ENCODE results near the gene JAK1.
"Not testable (repeated sequence)": the region's sequence is repeated elsewhere in the genome, so short reads cannot be mapped to it uniquely, and the experiment has no call there.

JAK1 gene

DNA sequence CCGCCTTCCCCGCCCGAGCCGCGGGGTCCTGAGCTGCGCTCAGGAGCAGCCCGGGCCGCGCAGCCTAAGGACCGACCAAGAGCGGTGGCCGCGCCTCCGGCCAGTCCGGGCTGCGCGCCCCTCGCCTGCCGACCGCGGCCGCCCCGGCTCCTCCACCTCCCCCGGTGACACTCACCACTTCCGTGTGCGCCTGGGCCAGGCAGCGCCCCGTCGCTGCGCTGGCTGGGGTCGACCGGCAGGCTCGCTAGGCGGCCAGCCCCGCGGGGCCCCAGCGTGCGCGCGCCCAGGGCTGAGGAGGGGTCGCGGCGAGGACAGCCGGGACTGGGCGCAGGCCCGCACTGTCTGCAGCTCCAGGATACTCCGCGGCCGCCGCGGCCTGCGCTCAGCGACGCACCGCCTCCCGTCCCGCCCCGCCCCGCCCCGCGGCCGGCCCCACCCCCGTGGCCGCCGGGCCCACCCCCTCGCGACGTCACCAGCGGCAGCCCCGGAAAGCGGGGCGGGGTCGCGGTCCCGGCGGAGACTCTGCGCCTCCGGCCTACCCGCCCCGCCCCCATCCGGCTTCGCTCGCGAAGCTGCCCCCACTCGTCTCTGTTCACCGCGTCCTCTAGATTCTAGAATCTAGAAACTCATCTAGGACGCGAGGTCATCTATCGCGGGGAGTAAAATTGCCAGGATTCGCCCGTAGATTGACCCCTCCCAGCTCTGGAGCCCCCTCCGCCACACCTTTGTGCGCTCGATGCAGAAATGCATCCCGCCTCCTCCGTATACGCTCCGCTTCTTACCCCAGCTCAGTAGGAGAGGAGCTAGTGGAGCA is at the start of gene JAK1:
Gene JAK1 (minus strand): TSS at position 392 of the 814 bp plus-strand sequence. CDS start 80,285 bp downstream, outside the sequence.
- DNase-seq: peak; percentile 93

DNA sequence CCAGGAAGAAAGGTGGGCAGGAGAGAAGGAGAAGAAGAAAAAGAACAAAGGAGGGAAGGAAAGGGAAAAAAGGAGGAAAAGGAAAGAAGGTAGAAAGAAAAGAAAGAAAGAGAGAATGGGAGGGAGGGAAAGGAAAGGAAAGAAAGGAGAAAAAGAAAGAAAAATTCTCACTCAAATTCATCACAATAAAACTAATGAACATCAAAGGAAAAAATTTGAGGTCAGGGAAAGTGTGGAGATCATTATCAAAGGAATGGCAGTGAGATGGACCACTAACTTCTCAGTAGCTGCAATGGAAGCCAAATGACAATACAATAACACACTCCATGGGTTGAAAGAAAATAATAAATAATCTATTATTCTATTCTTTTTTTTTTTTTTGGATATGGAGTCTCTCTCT is 48.0 kb upstream of the JAK1 start:
- no peak for DNase-seq

DNA sequence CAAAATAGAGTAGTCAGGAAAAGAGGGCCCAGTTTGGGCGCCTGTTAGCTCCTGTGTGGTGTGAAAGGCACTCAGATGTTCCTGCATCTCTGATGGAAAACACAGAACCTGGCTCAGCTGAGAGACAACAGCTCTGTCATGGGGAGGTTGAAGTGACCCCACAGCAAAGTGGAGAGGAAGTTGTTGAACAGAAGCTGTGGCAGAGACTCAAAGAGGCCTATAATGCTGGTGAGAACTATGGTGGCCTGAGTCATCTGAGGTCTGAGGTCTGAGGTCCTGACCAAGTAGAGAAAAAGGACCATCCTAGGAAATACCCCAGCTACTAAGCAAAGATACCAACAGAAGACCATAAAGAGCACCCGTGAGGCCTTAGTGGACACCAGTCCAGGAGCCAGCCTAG is 45.6 kb upstream of the JAK1 start:
- DNase-seq: no peak

DNA sequence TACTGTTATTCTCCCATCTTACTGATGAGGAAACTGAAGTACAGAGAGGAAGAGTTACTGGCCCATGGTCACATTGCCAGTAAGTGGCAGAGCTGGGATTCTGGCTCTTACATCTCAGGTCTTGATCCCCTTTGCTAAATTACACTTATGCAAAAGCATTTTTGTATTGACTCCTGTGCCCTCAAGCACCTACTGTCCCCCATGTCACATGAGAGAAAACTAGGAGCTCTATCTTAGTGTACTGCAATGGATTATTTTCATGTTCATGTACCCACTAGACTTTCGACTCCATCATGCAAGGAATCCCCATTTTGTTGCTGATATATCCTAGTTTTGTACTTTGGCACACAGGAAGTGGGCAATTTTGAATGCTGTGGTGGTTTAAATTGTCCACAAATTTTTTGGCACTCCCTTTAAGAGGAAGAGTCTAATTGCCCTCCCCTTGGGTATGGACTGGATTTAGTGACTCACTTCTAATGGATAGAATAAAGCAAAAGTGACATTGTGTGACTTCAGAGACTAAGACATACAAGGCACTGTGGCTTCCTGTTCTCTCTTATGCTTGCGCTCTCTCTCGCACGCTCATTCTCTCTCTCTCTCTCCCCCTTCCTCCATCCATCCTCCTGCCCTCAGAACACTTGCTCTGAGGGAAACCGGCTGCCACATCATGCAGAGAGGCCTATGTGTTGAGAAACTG is 43.5 kb upstream of the JAK1 start:
- DNase-seq: no peak

DNA sequence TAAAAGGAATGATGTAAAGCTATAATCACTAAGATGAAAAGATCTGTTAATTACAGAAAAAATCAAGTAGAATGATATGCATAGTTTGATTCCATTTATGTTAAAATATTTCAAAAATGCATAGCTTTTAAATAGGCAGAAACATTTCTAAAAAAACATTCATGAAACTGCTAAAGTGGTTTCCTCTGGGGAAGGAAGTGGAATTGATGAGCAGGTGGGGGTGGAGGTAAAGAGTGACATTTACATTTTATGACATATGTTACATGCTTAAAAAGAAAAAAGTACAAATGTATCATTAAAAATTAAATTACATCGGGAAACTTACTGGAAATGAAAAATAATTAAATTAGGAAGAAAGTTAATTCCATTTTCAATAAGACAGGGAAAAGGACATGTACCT is 42.8 kb upstream of the JAK1 start:
- no peak for DNase-seq

DNA sequence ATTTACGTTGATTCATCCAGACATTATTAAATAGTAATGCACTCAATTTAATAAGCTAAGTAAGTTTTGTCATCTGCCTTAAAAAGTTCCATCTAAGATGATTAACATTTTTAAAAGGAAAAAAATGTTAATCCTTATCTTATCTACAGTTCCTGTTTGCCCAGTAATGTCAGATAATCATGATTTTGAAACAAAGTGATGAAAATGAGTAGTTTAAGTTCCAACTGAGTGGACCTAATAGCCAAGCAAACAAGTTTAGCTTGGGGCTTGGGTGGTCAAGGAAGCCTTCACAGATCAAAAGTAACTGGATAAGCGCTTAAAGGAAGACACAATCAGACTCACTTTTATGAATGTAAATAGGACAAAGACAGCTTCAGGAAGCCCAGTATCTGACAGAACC is 40.5 kb upstream of the JAK1 start:
- DNase-seq: no peak

DNA sequence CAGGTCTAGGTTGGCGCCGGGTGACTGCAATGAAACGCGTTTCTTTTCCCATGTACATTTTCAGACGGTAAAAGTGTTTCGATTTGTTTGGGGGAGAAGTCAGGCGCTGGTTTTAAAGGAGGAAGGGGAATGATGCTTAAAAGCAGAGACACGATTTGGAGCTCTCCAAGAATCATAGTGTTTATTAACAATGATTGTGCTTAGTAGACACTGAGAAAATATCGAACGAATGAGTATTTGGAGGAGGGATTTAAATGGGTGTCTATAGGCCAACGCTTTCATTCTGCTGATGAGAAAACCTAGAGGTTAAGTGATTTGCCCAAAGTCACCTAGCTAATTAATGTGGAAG is 36.9 kb upstream of the JAK1 start:
- no peak for DNase-seq

DNA sequence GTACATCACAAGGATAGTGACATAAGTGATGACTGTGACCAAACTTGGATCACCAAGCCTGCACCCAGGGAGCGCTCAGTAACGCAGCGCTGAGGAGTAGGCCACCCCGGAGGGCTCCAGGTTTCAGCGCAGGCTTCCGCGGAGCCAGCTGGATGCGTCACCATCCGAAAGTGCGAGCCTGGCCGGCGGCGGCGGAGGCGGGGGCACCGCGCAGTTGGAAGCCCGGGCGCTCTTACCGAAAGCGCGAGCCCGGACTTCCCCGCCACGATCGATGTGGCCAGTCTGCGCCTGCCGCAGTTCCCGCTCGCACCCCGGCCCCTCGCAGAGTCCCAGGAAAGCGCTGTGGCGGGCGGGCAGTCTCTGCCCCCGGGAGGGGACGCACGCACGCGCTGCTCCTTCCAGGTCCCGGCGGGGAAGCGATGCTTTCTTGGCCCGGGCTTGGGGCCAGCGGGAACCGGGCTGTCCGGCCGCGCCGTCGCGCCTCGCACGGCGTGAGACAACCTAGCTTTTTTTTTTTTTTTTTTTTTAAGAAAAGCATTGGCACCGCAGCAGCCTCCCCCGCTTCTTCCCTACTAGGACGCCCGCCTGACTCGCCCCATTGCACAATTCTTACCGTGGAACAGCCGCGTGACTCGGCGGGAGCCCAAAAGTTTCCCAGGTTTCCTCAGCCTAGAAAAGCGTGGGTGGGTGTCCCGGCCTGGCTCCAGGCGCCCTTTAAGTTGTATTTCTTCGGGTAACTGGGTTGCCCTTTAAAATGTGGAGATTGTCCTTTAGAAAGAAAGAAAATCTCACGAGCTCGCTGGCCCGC is 36.4 kb upstream of the JAK1 start:
- DNase-seq: peak; percentile 84

DNA sequence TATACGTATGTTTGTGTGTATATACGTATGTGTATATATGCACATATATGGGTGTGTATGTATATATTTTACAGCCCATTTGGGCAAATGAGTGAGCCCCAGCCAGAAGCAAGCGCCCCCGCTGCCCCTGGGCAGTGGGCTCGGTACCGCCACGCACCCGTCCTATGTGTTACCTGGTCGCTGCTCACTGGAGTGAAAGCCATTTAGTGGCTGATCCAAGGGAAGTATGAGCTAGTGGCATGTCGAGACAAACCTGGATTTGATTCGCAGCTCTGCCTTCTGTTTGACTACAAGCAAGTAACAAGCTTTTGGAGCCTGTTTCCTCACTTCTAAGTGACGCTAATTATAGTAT is 35.8 kb upstream of the JAK1 start:
- no peak for DNase-seq

DNA sequence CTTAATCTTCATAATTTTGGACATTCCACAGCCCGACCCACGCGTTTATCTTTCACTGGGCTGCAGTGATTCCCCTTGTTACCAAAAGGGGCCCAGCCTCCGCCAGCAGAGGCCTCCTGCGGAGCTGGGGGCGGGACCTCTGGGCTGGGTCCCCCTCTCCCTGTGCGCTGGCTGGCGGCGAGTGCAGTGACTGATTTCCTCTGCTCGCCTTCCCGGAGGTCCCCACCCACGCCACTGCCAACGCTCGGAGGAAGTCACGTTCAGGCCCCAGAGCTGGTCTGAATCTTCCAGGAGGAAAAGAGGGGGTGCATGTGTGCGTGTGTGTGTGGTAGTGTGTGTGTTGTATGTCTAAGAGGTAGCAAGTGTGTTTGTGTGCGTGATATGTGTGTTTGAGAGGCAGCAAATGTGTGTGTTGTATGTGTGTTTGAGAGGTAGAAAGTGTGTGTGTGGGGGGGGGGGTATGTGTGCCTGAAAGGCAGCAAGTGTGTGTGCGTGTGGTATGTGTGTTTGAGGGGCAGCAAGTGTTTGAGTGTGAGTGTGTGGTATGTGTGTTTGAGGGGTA is 35.0 kb upstream of the JAK1 start:
- peak; percentile 47 for DNase-seq

DNA sequence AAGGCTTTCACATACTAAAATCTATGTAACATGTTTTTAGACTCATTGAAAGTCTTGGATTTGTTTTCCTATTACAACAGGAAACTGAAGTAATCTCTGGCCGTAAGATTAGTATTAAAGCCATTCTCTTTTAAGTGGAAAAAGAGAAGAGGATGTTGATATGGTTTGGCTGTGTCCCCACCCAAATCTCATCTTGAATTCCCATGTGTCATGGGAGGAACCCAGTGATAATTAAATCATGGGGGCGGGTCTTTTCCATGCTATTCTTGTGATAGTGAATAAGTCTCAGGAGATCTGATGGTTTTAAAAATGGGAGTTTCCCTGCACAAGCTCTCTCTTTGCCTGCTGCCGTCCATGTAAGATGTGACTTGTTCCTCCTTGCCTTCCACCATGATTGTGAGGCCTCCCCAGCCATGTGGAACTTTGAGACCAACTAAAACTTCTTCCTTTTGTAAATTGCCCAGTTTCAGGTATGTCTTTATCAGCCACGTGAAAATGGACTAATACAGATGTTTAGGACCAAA is 32.1 kb upstream of the JAK1 start:
- not testable (repeated sequence) for DNase-seq

DNA sequence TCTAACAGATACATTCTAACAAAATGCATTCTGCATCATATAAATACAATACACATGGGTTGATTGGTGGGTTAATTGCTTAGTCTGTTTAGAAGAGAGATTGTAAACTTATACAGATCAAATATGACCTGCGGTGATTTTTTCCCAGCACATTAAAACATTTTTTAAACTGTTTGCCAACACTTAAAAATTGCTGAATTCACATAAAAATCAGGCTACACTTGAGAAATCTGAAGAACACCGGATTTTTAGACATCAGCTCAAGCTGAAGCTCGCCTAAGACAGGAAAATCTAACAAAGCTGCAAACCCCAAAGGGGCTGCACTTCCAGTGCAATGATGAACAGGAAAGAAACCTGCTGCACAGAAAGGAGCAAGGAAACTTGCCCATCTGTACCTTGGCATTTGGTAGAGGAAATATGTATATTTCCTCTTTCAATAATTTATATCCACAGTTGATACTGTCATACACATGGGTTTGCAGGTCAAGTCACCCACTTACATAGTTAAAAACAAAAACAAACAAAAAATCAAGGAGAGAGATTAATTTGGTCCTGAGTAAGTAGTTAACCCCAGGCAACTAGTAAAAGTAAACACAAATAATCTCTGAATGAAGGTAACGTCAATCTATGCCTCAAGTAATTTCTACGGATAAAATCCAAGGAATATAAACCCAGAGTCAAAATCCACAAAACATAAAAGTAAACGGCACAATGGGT is 30.4 kb upstream of the JAK1 start:
- DNase-seq: no peak

DNA sequence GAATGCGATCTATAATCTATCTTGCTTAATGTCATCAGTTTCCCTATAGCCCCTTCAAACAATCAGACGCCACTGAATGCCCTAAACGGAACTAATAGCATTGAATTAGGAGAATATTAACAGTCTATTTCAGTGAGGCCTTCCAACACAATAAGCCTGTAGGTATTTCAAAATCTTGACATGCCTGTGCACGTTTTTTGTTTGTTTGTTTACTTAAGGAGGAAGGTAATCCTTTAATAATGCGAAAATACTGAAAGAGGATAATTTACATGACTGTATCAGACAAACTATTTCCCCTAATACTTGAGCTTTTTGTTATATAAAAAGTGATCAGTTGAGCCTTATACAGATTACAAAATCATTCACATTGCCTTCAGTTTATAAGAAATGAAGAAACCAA is 29.0 kb upstream of the JAK1 start:
- no peak for DNase-seq

DNA sequence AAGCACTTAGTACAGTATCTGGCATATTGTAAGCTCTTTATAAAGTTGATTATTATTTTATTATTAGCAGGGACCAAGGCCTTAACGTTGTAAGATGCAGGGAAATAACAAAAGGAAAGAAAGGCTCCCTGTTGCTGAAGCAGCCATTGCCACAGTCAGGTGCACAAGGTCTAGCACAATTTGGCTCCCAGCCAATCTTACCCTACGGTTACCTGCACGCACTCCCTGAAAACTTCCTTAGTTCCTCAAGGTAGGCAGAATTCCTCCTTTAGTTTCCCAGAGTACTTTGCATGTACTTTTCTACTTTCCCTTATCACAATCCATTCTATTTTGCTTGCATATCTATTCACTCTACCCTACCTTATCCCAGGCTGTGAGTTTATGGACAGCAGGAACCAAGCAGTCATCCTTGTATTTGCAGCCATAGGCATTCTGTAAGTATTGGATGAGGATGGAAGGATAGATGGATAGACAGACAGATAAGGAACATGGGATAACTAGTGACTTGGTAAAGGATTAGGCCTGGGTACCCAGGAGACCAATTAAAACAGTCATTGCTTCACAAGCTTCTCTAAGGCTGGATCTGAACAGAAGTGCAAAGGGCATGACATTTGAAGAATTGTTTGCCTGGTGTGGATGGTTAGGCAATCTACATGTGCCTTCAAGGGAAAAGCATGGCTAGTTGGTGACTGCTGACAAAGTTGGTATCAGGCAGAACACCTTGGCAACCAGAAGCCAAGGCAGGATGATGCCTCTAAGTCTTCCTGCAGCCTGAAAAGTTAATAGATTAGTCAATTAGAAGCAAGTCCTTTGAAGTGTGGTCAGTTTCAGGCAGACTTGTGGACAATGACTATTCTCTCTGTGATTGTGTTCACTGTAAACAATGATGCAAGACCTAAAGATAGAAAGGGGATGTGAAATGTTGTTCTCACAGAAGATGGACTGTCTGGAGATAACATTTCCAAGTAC is 20.8 kb upstream of the JAK1 start:
- no peak for DNase-seq

DNA sequence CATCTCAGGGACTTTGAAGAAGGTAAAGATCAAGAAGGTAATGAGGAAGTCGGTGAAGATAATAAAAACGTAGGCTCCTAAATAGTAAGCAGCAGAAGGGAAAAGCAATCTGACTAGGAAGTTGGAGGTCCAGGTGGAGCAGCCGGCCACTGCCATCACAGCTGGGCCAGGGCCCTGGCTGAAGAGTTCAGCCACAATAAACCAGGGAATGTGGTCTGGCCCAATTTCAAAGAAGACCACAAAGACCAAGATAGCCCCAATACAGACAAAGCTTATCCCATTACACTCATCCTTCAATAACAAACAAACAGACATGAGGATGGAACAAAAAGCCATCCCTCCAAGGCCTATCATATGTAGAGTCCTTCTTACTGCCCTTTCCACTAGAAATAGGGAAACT is 18.4 kb upstream of the JAK1 start:
- no peak for DNase-seq

DNA sequence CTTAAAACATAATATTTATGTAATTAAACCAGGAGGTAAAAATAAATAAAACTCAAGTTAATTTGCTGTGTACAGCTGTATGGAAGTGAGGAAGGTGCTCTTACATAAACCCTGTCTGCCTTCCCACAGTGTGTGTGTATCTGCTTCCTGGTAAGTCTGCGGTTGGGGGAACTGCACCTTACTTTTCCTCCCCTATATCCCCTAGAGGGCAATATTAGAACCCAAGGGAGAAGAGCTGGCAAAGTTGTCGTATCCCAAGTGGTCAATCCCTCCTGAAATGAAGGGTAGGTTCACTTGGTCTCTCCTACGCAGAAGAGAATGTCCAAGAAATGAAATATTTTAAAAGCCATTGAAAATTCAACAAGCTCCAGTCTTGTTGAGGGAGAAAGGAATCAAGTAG is 17.8 kb upstream of the JAK1 start:
- DNase-seq: no peak

DNA sequence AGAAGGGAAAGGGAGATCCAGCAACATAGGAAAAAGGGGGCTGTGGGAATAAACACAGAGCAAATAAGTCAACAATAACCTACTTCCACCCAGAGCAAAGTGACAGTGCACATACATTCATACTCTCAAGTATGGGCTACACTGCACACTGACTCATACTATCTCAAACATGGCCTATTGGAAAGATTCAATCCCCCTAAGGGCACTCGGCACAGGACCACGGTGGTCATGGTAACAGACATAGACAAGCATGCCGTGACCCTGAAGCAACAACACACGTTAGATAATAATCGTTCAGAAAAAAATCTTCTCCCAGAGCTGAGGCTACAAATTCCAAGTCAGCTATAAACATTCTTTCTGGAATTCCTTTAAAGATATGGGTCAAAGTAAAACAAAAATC is 16.8 kb upstream of the JAK1 start:
- peak; percentile 71 for DNase-seq

DNA sequence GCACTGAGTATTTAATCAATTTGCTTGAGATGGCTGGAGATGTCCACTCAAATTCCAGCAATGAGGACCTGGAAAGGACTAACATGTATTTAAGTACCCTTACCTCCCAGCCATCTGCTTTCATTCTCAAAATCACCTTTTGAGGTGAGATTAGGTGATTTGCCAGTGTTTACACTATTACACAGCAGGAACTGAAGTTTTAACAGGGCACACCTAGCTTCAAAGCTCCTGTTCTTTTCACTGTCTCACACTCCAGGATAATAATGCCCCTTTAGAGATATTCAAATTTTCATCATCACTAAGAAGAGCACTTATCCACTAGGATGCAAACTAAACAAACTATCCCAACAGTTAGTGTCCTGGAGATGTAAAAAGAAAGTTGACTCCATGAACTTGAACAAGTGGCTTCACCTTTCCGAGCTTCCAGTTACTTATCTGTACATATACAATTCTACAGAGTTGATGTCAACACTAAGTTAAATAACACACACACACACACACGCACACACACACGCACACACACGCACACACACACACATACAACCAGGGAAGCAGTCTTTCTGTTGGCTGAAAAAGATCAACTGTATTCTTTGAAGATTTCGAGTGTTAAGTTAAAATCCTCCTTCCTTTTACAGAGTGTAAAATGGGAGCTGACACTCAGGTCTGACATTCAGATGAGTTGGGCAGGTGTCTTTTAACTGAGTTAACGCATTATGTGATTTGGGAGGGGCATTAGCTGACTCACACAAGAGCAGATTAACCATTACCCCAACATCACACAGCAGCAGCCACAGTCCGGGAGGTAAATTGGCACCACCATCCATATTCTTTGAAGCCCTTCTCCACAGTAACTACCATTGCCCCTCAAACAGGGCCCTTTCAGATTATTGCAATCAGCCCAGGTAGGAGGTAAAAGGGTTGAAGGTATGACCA is 15.5 kb upstream of the JAK1 start:
- DNase-seq: no peak

DNA sequence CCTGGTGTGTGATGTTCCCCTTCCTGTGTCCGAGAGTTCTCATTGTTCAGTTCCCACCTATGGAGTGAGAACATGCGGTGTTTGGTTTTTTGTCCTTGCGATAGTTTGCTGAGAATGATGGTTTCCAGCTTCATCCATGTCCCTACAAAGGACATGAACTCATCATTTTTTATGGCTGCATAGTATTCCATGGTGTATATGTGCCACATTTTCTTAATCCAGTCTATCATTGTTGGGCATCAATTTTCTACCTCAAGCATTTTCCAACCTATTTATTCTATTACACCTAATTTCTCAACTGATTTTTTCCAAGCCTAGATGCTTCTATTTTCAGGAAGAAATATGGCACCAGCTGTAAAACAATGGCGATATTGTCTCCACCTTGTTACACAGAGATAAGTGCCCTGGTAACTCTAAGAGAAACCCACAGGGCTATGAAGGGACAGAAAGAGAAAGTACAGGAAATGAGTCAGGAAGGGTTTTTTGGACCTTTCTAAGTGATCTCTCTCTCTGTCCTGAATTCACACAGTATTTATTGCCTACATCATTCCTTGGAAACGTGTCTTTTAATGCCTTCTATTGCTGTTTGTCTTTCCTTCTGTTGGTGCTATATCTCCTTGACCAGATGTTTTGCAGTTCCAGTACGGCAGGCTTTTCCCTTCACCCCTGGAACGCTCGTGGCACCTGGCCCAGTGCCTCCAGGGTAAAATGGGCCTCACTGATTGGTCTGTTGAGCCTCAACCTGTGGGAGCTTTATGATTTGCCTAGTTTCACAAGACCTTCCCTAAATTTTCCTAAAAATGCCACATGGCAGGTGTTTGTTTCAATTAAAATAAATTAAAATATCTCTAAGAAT is 14.6 kb upstream of the JAK1 start:
- no peak for DNase-seq

Measured in eye (tissue), 1 donor.